ENCODE measurements around the gene ASIP. TPM values are rescaled to one million over a fixed set of nuclear protein-coding genes. Genes with fewer than 3 reads are reported as not detected.
A peak's percentile ranks its signal among the peaks of the same experiment; 100 is the strongest.

Gene ASIP
- total and polyA plus RNA-seq, 2 of the 13 experiments (the other 11 are each of a cell fraction or from before 2014, with no cell fraction given) = not detected

- TF ChIP-seq ZNF770 (CRISPR knock-in tag; IDR thresholded peaks at IDR 0.05) (peak; percentile 46; the same call in 1 of the 2 replicates), JUNB (CRISPR knock-in tag; IDR thresholded peaks at IDR 0.05; ENCODE audit: borderline replicate concordance) (0 out of 2 replicates have a peak, but pooled peaks have one; percentile 59), STAT5B (CRISPR knock-in tag; IDR thresholded peaks at IDR 0.05) (no peak), NFRKB (IDR thresholded peaks at IDR 0.05) (no peak), RARA (CRISPR knock-in tag; IDR thresholded peaks at IDR 0.05) (0 out of 2 replicates have a peak, but pooled peaks have one; percentile 28), TAF15 (IDR thresholded peaks at IDR 0.05; ENCODE audit: low read depth, low read length, poor library complexity, severe bottlenecking) (no peak), ARID5B (CRISPR knock-in tag; IDR thresholded peaks at IDR 0.05) (peak; percentile 82), GZF1 (CRISPR knock-in tag; IDR thresholded peaks at IDR 0.05) (no peak), ZNF737 (CRISPR knock-in tag; IDR thresholded peaks at IDR 0.05; ENCODE audit: borderline replicate concordance) (no peak), ZNF34 (CRISPR knock-in tag; IDR thresholded peaks at IDR 0.05; ENCODE audit: borderline replicate concordance) (no peak), MED13 (CRISPR knock-in tag; IDR thresholded peaks at IDR 0.05) (no peak), ZNF136 (CRISPR knock-in tag; IDR thresholded peaks at IDR 0.05; ENCODE audit: low read depth) (peak; percentile 82; the same call in 1 of the 2 replicates), ZNF180 (CRISPR knock-in tag; IDR thresholded peaks at IDR 0.05; ENCODE audit: borderline replicate concordance, low read depth) (0 out of 2 replicates have a peak, but pooled peaks have one; percentile 51), ZNF333 (CRISPR knock-in tag; IDR thresholded peaks at IDR 0.05; ENCODE audit: borderline replicate concordance) (peak; percentile 57; the same call in 1 of the 2 replicates), ARID2 (CRISPR knock-in tag; IDR thresholded peaks at IDR 0.05; ENCODE audit: borderline replicate concordance) (0 out of 2 replicates have a peak, but pooled peaks have one; percentile 67), ZNF24 (IDR thresholded peaks at IDR 0.05) (no peak), ZBTB42 (CRISPR knock-in tag; IDR thresholded peaks at IDR 0.05) (no peak), THAP7 (CRISPR knock-in tag; IDR thresholded peaks at IDR 0.05) (0 out of 2 replicates have a peak, but pooled peaks have one; percentile 40), GABPB1 (CRISPR knock-in tag; IDR thresholded peaks at IDR 0.05) (peak; percentile 75; the same call in 1 of the 2 replicates), PHF21A (CRISPR knock-in tag; IDR thresholded peaks at IDR 0.05) (peak; percentile 67; the same call in 1 of the 2 replicates)
Measured at GRCh38 chr20:34215711-34216381, 25.4 kb upstream of the ASIP start (continued).

Measured in HepG2 (cell line).